ENCODE measurements around the gene IFNW1. TPM values are rescaled to one million over a fixed set of nuclear protein-coding genes. Genes with fewer than 3 reads are reported as not detected.

The IFNW1 gene
- total RNA-seq, 1 donor from 2014 or later, result not detected

DNA sequence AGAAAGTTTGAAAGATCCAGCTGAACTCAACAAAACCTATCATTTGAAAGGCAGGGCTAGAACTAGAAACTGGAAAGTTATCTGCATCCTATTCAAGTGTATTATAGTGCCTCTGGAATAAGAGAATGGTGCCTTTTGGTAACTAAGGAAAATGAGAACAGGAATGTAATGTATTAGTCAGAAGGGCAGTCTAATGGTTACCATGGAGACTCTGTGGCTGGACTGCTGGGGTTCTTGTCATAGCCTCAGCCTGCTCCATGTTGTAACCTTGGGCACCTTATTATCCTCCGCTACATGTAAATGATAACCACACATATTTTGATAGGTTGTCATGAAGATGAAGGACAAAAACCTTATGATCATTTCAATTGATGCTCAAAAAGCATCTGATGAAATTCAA lies 39.3 kb downstream of the IFNW1 start:
- no peak for DNase-seq (ENCODE audit: low read depth)
- TF ChIP-seq, protein P1, sequence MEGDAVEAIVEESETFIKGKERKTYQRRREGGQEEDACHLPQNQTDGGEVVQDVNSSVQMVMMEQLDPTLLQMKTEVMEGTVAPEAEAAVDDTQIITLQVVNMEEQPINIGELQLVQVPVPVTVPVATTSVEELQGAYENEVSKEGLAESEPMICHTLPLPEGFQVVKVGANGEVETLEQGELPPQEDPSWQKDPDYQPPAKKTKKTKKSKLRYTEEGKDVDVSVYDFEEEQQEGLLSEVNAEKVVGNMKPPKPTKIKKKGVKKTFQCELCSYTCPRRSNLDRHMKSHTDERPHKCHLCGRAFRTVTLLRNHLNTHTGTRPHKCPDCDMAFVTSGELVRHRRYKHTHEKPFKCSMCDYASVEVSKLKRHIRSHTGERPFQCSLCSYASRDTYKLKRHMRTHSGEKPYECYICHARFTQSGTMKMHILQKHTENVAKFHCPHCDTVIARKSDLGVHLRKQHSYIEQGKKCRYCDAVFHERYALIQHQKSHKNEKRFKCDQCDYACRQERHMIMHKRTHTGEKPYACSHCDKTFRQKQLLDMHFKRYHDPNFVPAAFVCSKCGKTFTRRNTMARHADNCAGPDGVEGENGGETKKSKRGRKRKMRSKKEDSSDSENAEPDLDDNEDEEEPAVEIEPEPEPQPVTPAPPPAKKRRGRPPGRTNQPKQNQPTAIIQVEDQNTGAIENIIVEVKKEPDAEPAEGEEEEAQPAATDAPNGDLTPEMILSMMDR (conservative IDR thresholded peaks at IDR 0.05; ENCODE audit: low read depth, low read length), result no peak
- no peak overlapping the region for H3K4me3 ChIP-seq (ENCODE audit: low read depth, low read length)

DNA sequence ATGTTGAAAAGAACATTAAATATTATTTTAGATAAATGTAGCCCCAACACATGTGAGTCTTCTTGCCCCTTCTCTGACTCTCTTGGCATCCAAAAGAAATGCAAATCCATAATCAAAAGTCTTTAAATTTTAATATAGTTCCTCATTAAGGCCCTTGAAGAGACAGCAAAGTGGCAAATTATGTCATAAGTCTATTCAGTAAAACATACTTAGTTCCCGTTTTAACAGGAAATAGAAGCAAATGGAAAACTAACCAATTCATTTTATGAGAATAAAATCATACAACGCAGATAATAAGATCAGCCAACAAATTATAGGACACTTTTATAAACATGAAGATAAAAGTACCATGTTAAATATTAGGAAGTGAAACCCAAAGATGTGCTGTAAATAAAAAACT lies 43.8 kb downstream of the IFNW1 start:
- no peak overlapping the region for H3K4me3 ChIP-seq (ENCODE audit: low read depth, low read length)
- TF ChIP-seq, protein P1 (conservative IDR thresholded peaks at IDR 0.05; ENCODE audit: low read depth, low read length), result no peak
- no peak for DNase-seq (ENCODE audit: low read depth)

DNA sequence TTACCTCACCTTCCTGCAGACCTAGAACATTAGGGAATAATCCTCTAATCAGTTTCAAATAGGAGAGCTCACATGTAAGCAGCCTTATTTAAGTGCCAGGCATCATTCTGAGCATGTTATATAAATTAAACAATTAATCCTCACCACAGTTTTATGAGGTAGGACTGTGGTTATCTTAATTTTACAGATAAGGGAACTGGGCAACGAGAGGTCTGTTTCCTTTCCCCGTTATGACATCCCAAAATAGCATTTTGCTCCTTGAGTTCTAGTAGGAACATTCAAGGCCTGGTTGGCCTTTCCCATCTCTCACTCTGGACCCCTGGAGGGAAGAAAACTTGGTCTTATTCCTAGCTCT lies 44.8 kb downstream of the IFNW1 start:
- DNase-seq (ENCODE audit: low read depth), result no peak
- TF ChIP-seq, protein P1 (conservative IDR thresholded peaks at IDR 0.05; ENCODE audit: low read depth, low read length), result no peak
- no peak overlapping the region for H3K4me3 ChIP-seq (ENCODE audit: low read depth, low read length)

DNA sequence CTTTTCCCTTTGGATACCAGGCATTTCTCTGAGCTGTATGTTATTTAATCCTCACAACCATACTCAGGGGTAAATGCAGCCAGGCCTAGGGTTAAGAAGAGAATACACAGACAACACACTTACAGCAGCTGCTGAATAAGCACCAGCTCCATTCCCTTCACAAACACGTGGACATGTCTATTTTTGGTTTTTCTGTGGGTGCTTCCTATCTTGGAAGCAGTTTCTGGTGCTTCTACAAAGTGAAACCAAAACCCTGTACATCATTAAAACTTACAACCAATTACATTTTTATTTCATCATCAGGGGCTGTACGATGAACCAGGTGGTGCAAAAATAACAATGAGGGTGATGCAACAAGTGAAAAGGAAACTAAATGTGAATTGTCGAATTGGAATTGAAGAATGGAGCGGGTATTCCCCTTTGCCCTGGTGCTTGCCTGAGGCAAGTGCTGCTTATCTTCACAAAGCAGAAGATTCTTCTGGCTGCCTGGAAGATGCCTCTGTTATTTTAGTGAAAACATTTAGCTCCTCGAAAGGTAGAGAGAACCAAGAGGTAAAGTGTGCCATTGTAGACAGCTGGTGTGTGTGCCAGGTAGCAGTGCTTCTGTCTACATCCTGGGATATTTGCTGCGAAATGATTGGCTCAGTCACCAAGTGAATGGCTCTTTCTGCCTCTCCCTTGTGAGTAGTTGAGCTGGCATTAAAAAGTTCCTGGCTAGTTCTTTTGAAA lies 45.3 kb downstream of the IFNW1 start:
- TF ChIP-seq, protein P1 (conservative IDR thresholded peaks at IDR 0.05; ENCODE audit: low read depth, low read length), result no peak
- peak; percentile 27 for DNase-seq (ENCODE audit: low read depth)
- H3K4me3 ChIP-seq (ENCODE audit: low read depth, low read length), result peak overlapping the region; percentile 19

DNA sequence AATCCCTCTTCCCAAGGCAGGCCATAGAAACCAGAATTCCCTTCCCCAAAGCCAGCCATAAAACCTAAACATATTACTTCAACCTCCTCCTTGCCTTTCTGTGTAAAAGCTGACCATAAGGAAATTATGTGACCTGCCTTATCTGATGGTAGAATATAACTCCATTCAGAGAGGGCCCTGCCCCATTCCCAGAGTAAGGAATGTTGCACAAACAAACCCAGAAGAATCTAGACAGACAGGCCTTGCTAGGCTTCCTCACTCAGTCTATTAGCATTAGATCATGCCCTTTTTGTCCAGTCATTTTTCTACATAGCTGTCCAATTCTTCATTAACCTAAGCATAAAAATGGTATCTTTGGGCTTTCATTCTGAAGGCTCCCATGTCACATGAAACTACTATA lies 46.1 kb downstream of the IFNW1 start:
- H3K4me3 ChIP-seq (ENCODE audit: low read depth, low read length), result no peak overlapping the region
- no peak for DNase-seq (ENCODE audit: low read depth)
- TF ChIP-seq, protein P1 (conservative IDR thresholded peaks at IDR 0.05; ENCODE audit: low read depth, low read length), result no peak

Other genes with a start within 250 kb of the IFNW1 start
- gene HACD4, start 110.2 kb downstream of the IFNW1 start, total RNA-seq, result 2.0 and 3.5 TPM in 2 replicates
- not detected in 2 replicates for gene IFNB1, start 63.9 kb downstream of the IFNW1 start, total RNA-seq
- gene IFNA21, start 24.8 kb upstream of the IFNW1 start, total RNA-seq, result not detected in 2 replicates
- gene IFNA4, start 45.8 kb upstream of the IFNW1 start, total RNA-seq, result not detected in 2 replicates
- gene IFNA7, start 60.4 kb upstream of the IFNW1 start, total RNA-seq, result not detected in 2 replicates
- gene IFNA10, start 65.3 kb upstream of the IFNW1 start, total RNA-seq, result not detected in 2 replicates
- not detected in 2 replicates for gene IFNA16, start 75.5 kb upstream of the IFNW1 start, total RNA-seq
- gene IFNA17, start 86.4 kb upstream of the IFNW1 start, total RNA-seq, result not detected in 2 replicates
- not detected in 2 replicates for gene IFNA14, start 98.2 kb upstream of the IFNW1 start, total RNA-seq
- not detected in 2 replicates for gene IFNA5, start 163.5 kb upstream of the IFNW1 start, total RNA-seq
- gene KLHL9, start 193.6 kb upstream of the IFNW1 start, total RNA-seq, result 13.1 and 16.8 TPM in 2 replicates
- not detected in 2 replicates for gene IFNA6, start 209.1 kb upstream of the IFNW1 start, total RNA-seq
- not detected in 2 replicates for gene IFNA13, start 226.2 kb upstream of the IFNW1 start, total RNA-seq
- gene IFNA2, start 243.6 kb upstream of the IFNW1 start, total RNA-seq, result not detected in 2 replicates

All from epithelial cell of proximal tubule (primary cell).